ENCODE data around the gene ACO2.
A peak's percentile ranks its signal among the peaks of the same experiment; 100 is the strongest.

The ACO2 gene

GRCh38 chr22:41474872-41475451 lies 6.0 kb downstream of the ACO2 start:
- CTCF ChIA-PET = interaction anchor here (0.8 to 2.2 kb wide), 2 partner anchors 42 to 43 kb away, joined by 3 to 5 read pairs; no protein-coding TSS in a partner anchor
- Histone ChIP-seq H3K4me1 (ENCODE audit: control insufficient read depth, insufficient read depth, low read length) (no peaks in the 10 kb centered on the region), H3K27ac (ENCODE audit: extremely low read depth, low read depth, low read length) (no peak overlapping the region), H3K4me3 (ENCODE audit: low read depth, low read length) (no peak overlapping the region), H3K36me3 (ENCODE audit: control insufficient read depth in 2 of 2, insufficient read depth in 1 of 2, low read length in 2 of 2) (peaks cover 6 to 27% of the 10 kb centered on the region in 2 experiments; a peak in 2 of 3 replicates), H3K9me3 (ENCODE audit: control insufficient read depth, insufficient read depth, low read depth, low read length) (no peaks in the 10 kb centered on the region)
- TF ChIP-seq ZNF548 (tag by site-specific recombination; IDR thresholded peaks at IDR 0.05) (no peak), ZNF121 (tag by site-specific recombination; IDR thresholded peaks at IDR 0.05) (no peak)
- POLR2A ChIA-PET = interaction anchor here (0.6 to 0.9 kb wide), 4 partner anchors 13 to 246 kb away, joined by 3 to 7 read pairs (median 4); partner anchors contain the start of gene TOB2

GRCh38 chr22:41478473-41478872 lies 9.6 kb downstream of the ACO2 start:
- POLR2A ChIA-PET = interaction anchor here (0.6 to 3.5 kb wide), 6 partner anchors 9 to 1006 kb away, joined by 3 to 19 read pairs (median 4); partner anchors contain the start of genes ACO2, PHF5A, TEF and TOB2
- Histone ChIP-seq H3K9me3 (ENCODE audit: control insufficient read depth, insufficient read depth, low read depth, low read length) (no peaks in the 10 kb centered on the region), H3K36me3 (ENCODE audit: control insufficient read depth in 2 of 2, insufficient read depth in 1 of 2, low read length in 2 of 2) (peaks cover 3 to 13% of the 10 kb centered on the region in 2 experiments; a peak in 2 of 3 replicates), H3K4me3 (ENCODE audit: low read depth, low read length) (no peak overlapping the region), H3K27ac (ENCODE audit: extremely low read depth, low read depth, low read length) (no peak overlapping the region), H3K4me1 (ENCODE audit: control insufficient read depth, insufficient read depth, low read length) (no peaks in the 10 kb centered on the region)
- CTCF ChIA-PET = interaction anchor here (0.6 to 4.0 kb wide), 2 partner anchors 39 to 233 kb away, joined by 3 to 28 read pairs; no protein-coding TSS in a partner anchor
- TF ChIP-seq PRDM4 (tag by site-specific recombination; IDR thresholded peaks at IDR 0.05) = no peak
- no peak for TF ChIP-seq ZFP3 (tag by site-specific recombination; IDR thresholded peaks at IDR 0.05; ENCODE audit: low read depth)
- TF ChIP-seq ZNF792 (tag by site-specific recombination; IDR thresholded peaks at IDR 0.05) = no peak

GRCh38 chr22:41478891-41479521 lies 10.1 kb downstream of the ACO2 start:
- ChIA-PET POLR2A (interaction anchor here (0.6 to 3.5 kb wide), 6 partner anchors 10 to 1006 kb away, joined by 3 to 19 read pairs (median 4); partner anchors contain the start of genes ACO2, PHF5A, TEF and TOB2), CTCF (interaction anchor here (0.6 to 4.0 kb wide), 4 partner anchors 31 to 233 kb away, joined by 3 to 28 read pairs (median 4); no protein-coding TSS in a partner anchor)
- Histone ChIP-seq H3K9me3 (ENCODE audit: control insufficient read depth, insufficient read depth, low read depth, low read length) (no peaks in the 10 kb centered on the region), H3K4me3 (ENCODE audit: low read depth, low read length) (no peak overlapping the region), H3K36me3 (ENCODE audit: control insufficient read depth in 2 of 2, insufficient read depth in 1 of 2, low read length in 2 of 2) (peaks cover 3 to 9% of the 10 kb centered on the region in 2 experiments; a peak in 2 of 3 replicates), H3K27ac (ENCODE audit: extremely low read depth, low read depth, low read length) (no peak overlapping the region), H3K4me1 (ENCODE audit: control insufficient read depth, insufficient read depth, low read length) (no peaks in the 10 kb centered on the region)
- peak; percentile 71 for TF ChIP-seq EGR2 (tag by site-specific recombination; IDR thresholded peaks at IDR 0.05; ENCODE audit: low read depth)
- TF ChIP-seq PBX3 (CRISPR knock-in tag; IDR thresholded peaks at IDR 0.05) = no peak
- no peak for TF ChIP-seq ZNF596 (tag by site-specific recombination; IDR thresholded peaks at IDR 0.05)
- peak; percentile 59 for TF ChIP-seq ZFHX2 (tag by site-specific recombination; conservative IDR thresholded peaks at IDR 0.05)

- Histone ChIP-seq H3K36me3 (ENCODE audit: control insufficient read depth in 2 of 2, insufficient read depth in 1 of 2, low read length in 2 of 2) (peaks cover 3 to 9% of the 10 kb centered on the region in 2 experiments; a peak in 2 of 3 replicates), H3K4me1 (ENCODE audit: control insufficient read depth, insufficient read depth, low read length) (no peaks in the 10 kb centered on the region)
- POLR2A ChIA-PET = interaction anchor here (2.5 to 3.5 kb wide), 2 partner anchors 11 to 34 kb away, joined by 7 to 19 read pairs; partner anchors contain the start of genes ACO2, PHF5A and TOB2
These were observed 10.9 kb downstream of the ACO2 start for GRCh38 chr22:41479671-41480396.

More at GRCh38 chr22:41479671-41480396, 10.9 kb downstream of the ACO2 start:
- TF ChIP-seq ZIC2 (tag by site-specific recombination; IDR thresholded peaks at IDR 0.05) = 0 out of 2 replicates have a peak, but pooled peaks have one; percentile 6
- TF ChIP-seq ZNF239 (tag by site-specific recombination; IDR thresholded peaks at IDR 0.05) = peak; percentile 94
- TF ChIP-seq MZF1 (tag by site-specific recombination; IDR thresholded peaks at IDR 0.05; ENCODE audit: borderline replicate concordance) = peak; percentile 83; the same call in 1 of the 2 replicates
- TF ChIP-seq EGR2 (tag by site-specific recombination; IDR thresholded peaks at IDR 0.05; ENCODE audit: low read depth) = peak; percentile 82
- peak; percentile 59; the same call in 1 of the 2 replicates for TF ChIP-seq SCRT2 (tag by site-specific recombination; IDR thresholded peaks at IDR 0.05)
- TF ChIP-seq ZNF394 (tag by site-specific recombination; IDR thresholded peaks at IDR 0.05; ENCODE audit: borderline replicate concordance) = no peak
- TF ChIP-seq ZNF791 (tag by site-specific recombination; IDR thresholded peaks at IDR 0.05) = no peak
- peak; percentile 56 for TF ChIP-seq GLIS1 (tag by site-specific recombination; IDR thresholded peaks at IDR 0.05)
- TF ChIP-seq ZFHX2 (tag by site-specific recombination; conservative IDR thresholded peaks at IDR 0.05) = peak; percentile 24; the same call in 1 of the 2 replicates
- no peaks in the 10 kb centered on the region for H3K9me3 ChIP-seq (ENCODE audit: control insufficient read depth, insufficient read depth, low read depth, low read length)
- H3K4me3 ChIP-seq (ENCODE audit: low read depth, low read length) = no peak overlapping the region
- H3K27ac ChIP-seq (ENCODE audit: extremely low read depth, low read depth, low read length) = no peak overlapping the region
- CTCF ChIA-PET = interaction anchor here (0.5 to 4.0 kb wide), 6 partner anchors 10 to 310 kb away, joined by 3 to 28 read pairs (median 4); no protein-coding TSS in a partner anchor
